GM19023 (cell line): ENCODE data around the gene RAD51C.
"Not testable (repeated sequence)": the region's sequence is repeated elsewhere in the genome, so short reads cannot be mapped to it uniquely, and the experiment has no call there.

Source experiments
- ATAC-seq: cut with Tn5 transposase; IDR thresholded peaks from one replicate; pipeline ENCODE4 v1.9.1; 2021; ENCODE audit warnings: mild to moderate bottlenecking, moderate library complexity; ENCODE audit not compliant: unreplicated experiment

Gene RAD51C

GRCh38 chr17:58680038-58680369 lies 12.4 kb upstream of the RAD51C start:
- no peak for ATAC-seq

- no peak for ATAC-seq
These were observed 8.4 kb upstream of the RAD51C start for GRCh38 chr17:58684003-58684402.

GRCh38 chr17:58684462-58684861 lies 7.9 kb upstream of the RAD51C start:
- not testable (repeated sequence) for ATAC-seq

- ATAC-seq: no peak
These were observed 5.4 kb upstream of the RAD51C start for GRCh38 chr17:58686980-58687379.

GRCh38 chr17:58688521-58688920 lies 3.9 kb upstream of the RAD51C start:
- ATAC-seq: no peak

- ATAC-seq: not testable (repeated sequence)
These were observed 2.4 kb upstream of the RAD51C start for GRCh38 chr17:58690033-58690432.

GRCh38 chr17:58691701-58692238 lies 632 bp upstream of the RAD51C start, which contains the start of gene TEX14:
Gene TEX14, minus strand, starts transcription at chr17:58692045. Its CDS starts 40,044 bp downstream, at chr17:58652001.
- no peak for ATAC-seq

DNA sequence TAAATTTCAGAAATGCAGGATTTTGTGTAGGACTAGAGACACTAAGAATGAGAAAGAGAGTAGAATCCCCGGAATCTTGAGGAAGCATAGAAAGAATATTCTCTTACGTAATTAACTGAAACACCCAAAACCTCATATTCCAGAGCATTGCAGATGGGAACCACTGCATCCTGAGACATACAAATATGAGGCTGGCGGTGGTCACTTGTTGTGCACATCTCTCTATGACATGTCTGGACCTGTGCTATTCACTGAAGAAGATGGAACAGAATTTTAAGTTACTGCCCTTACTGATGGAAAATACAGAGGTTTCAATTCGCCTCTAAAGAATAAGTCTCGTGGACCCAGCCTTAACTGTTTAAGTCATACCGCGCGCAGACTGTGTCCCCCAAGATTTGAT lies 806 bp downstream of the RAD51C start:
- no peak for ATAC-seq

GRCh38 chr17:58693751-58694150 lies 1.3 kb downstream of the RAD51C start:
- no peak for ATAC-seq

GRCh38 chr17:58694302-58694701 lies 1.9 kb downstream of the RAD51C start:
- no peak for ATAC-seq

DNA sequence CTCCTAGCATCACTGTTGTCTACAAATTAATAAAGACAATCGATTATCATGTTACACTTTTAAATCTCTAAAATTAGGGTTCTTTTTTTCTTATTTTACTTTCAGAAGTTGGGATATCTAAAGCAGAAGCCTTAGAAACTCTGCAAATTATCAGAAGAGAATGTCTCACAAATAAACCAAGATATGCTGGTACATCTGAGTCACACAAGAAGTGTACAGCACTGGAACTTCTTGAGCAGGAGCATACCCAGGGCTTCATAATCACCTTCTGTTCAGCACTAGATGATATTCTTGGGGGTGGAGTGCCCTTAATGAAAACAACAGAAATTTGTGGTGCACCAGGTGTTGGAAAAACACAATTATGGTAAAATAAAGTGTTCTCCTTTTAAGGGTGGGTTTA lies 2.4 kb downstream of the RAD51C start:
- no peak for ATAC-seq

DNA sequence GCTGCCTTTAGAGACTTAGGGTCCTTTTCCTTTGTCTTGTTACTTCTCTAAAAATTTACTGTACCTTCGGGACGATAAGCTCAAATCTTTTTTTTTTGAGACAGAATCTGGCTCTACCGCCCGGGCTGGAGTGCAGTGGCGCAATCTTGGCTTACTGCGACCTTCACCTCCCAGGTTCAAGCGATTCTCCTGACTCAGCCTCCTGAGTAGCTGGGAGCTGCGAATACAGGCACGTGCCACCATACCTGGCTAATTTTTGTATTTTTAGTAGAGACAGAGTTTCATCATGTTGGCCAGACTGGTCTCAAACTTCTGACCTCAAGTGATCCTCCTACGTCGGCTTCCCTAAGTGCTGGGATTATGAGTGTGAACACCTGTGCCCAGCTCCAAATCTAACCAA lies 7.4 kb downstream of the RAD51C start:
- no peak for ATAC-seq

DNA sequence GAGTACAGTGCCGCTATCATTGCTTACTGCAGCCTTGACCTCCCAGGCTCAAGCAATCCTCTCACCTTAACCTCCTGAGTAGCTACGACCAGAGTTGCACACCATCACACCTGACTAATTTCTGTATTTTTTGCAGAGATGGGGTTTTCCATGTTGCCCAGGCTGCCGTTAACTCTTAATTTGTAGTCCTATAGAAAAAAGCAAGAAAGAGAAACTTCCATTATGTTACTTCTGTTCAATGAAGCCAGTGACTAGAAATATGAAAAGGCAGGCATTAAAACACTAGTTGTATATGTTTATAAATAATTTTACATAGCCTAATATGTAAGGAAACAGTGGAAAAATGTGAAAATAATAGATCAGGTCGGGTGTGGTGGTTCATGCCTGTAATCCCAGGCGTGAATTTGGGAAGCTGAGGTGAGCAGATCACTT lies 9.7 kb downstream of the RAD51C start:
- ATAC-seq: peak; percentile 63

DNA sequence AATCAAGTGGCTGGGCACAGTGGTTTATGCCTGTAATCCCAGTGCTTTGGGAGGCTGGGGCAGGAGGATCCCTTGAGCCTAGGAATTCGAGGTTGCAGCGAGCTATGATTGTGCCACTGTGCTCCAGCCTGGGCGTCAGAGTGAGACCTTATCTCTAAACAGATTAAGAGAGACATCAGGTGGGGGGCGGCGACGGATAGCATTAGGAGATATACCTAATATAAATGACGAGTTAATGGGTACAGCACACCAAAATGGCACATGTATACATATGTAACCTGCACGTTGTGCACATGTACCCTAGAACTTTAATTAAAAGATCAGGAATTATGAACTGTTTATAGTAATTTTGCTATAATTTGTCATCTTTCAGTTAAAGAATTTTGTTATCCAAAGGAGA lies 10.3 kb downstream of the RAD51C start:
- no peak for ATAC-seq

- ATAC-seq: no peak
These were observed 10.9 kb downstream of the RAD51C start for GRCh38 chr17:58703137-58703915.

DNA sequence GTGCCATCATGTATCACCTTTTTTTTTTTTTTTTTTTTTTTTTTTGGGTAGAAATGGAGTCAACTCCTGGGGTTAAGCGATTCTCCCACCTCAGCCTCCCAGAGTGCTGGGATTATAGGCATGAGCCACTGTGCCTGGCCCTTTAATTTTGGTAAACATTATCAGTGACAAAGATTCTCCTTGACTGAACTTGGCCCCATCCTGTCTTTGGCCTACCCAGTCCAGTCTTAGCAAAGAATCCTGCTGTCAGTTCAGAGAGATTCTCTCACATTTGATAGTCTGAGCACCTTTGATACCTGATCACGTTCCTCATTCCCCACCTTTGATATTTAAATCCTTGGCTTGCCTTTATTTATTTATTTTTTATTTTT lies 11.5 kb downstream of the RAD51C start:
- no peak for ATAC-seq

DNA sequence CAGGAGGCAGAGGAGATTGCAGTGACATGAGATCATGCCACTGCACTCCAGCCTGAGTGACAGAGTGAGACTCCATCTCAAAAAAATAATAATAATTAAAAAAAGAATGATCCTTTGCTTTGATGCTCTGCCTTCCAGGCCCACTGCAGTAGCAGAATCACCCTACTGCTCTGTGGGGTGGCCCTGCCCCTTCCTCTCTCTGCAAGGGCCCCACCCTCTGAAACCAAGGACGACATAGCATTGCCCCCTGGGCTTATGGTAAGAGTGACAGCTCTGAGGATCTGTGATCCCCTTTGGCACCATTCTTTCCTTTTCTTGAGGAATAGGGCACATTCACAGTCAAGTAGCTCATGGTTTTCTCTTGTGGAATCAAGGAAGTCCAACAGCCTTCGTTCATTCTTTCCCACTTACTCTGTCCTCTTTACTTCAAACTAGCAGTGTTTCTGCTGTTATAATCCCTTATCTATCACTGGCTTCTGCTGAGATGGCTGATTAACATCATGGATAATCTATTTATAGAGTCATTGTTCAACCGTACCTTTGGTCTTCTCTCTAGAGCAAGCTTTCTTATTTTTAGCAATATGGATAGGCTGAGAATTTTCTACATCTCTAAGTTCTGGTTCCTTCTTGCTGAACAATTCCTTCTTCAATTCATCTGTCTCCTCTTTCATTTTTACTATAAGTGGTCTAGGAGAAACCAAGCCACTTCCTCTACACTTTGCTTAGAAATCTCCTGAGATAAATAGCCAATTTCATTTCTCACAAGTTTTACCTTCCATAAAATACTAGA lies 14.1 kb downstream of the RAD51C start:
- no peak for ATAC-seq

DNA sequence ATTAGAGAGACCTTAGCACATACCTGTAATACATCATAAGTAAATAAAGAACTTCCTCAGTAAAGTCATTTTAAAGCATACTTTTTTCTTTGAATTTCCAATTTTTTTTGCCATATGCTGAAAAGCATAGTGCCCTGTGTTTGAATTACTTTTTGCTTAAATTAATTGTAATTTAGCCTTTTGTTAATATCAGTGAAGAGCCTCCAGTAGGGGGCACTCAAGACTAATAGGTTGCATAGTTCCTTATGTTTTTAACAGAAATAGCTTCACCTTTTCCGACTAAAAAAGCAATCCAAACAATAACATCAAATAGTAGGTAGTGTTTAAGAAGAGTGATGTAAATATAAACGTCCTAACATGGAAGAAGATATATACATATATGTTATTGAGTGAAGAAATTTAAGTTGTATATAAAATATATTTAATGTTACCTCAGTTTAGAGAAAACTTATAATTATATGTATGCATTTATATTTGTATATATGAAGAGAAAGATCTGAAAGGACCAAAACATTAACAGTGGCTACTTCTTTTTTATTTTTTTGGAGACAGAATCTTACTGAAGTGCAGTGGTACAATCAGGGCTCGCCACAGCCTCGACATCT lies 18.6 kb downstream of the RAD51C start:
- ATAC-seq: no peak

DNA sequence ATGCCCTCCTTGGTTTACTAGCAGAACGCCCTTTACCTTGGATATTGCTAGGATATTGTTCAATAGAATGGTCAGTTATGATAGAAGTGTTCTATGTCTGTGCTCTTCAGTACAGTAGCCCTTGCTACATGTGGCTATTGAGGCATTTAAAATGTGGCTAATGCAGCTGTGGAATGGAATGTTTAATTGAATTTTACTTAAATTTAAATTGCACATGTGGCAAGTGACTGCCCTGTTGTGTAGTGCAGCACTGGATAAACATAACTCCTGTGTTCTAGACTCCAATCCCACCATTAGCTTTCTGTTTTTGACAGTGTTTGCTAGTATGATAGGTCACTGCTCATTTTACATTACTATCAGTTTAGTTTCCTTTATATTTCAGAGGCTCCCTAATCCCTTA lies 29.9 kb downstream of the RAD51C start:
- no peak for ATAC-seq

DNA sequence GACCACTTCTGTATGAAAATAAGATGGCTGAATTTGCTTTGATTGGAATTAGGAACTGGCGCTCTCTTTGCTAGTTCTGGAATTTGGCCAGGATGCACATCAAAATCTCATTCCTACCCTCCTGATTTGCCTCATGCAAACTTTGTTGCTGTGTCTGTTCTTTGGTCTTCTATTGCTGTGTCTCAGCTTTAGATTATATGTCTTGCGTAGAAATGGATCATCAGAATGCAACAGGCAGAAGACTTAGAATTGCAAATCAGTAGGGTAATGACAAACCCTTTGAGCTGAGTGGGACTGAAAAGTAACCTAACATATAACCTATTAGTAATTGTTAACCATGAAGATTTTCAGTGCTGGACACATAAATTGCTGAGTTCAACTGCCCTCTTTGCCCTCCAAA lies 30.3 kb downstream of the RAD51C start:
- ATAC-seq: no peak

- ATAC-seq: no peak
These were observed 36.4 kb downstream of the RAD51C start for GRCh38 chr17:58728798-58729197.

DNA sequence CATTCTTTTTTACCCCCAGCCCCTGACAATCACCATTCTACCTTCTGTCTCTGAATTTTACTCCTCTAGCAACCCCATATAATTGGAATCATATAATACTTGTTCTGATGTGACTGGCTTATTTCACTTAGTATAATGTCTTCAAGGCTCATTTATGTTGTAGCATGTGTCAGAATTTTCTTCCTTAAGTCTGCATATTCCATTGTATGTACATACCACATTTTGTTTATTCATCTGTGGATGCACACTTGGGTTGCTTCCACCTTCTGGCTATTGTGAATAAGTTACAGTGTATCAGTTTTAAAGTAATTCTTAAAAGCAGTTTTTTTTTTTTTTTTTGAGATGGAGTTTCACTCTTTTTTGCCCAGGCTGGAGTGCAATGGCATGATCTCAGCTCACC lies 38.5 kb downstream of the RAD51C start:
- ATAC-seq: no peak
